ENCODE measurements around the gene KLRC2. TPM values are rescaled to one million over a fixed set of nuclear protein-coding genes. Genes with fewer than 3 reads are reported as not detected.
A peak's percentile ranks its signal among the peaks of the same experiment; 100 is the strongest.
"Not testable (repeated sequence)": the region's sequence is repeated elsewhere in the genome, so short reads cannot be mapped to it uniquely, and the experiment has no call there.

Gene KLRC2
- total RNA-seq, 1 donor from 2014 or later = 1.2 TPM

GRCh38 chr12:10430623-10431022 lies 5.2 kb downstream of the KLRC2 start:
- not testable (repeated sequence) for H3K27me3 Mint-ChIP-seq (ENCODE audit: low read depth, unreplicated experiment)

GRCh38 chr12:10425938-10426337 lies 9.9 kb downstream of the KLRC2 start:
- H3K36me3 Mint-ChIP-seq (ENCODE audit: low read depth, unreplicated experiment); H3K27ac Mint-ChIP-seq (ENCODE audit: unreplicated experiment); H3K4me1 ChIP-seq (ENCODE audit: insufficient read depth, low read length); H3K27ac ChIP-seq (ENCODE audit: low read depth, low read length); H3K9me3 Mint-ChIP-seq (ENCODE audit: unreplicated experiment); DNase-seq (ENCODE audit: low read depth); H3K4me3 ChIP-seq (ENCODE audit: insufficient read depth, low read depth, low read length); H3K4me3 Mint-ChIP-seq (ENCODE audit: unreplicated experiment); H3K27me3 Mint-ChIP-seq (ENCODE audit: low read depth, unreplicated experiment); H3K79me2 ChIP-seq (ENCODE audit: insufficient read depth, low read length); H3K27me3 ChIP-seq (ENCODE audit: insufficient read depth, low read length); H2AFZ ChIP-seq (ENCODE audit: low read depth, low read length); H4K20me1 ChIP-seq (ENCODE audit: insufficient read depth, low read length); H3K4me1 Mint-ChIP-seq (ENCODE audit: low read depth, unreplicated experiment); H3K4me2 ChIP-seq (ENCODE audit: low read length); H3K9me3 ChIP-seq (ENCODE audit: insufficient read depth, low read depth, low read length); H3K36me3 ChIP-seq (ENCODE audit: insufficient read depth, low read length); FAIRE-seq; H3K9ac ChIP-seq (ENCODE audit: low read length): not testable (repeated sequence)

More at GRCh38 chr12:10430623-10431022, 5.2 kb downstream of the KLRC2 start:
- H3K4me3 Mint-ChIP-seq (ENCODE audit: unreplicated experiment); DNase-seq (ENCODE audit: low read depth); FAIRE-seq; H3K4me2 ChIP-seq (ENCODE audit: low read length); H3K36me3 ChIP-seq (ENCODE audit: insufficient read depth, low read length); H2AFZ ChIP-seq (ENCODE audit: low read depth, low read length); H3K9me3 ChIP-seq (ENCODE audit: insufficient read depth, low read depth, low read length); H3K4me1 ChIP-seq (ENCODE audit: insufficient read depth, low read length); H3K4me3 ChIP-seq (ENCODE audit: insufficient read depth, low read depth, low read length); H3K27ac ChIP-seq (ENCODE audit: low read depth, low read length); H3K9ac ChIP-seq (ENCODE audit: low read length); H3K36me3 Mint-ChIP-seq (ENCODE audit: low read depth, unreplicated experiment); H3K27me3 ChIP-seq (ENCODE audit: insufficient read depth, low read length); H3K9me3 Mint-ChIP-seq (ENCODE audit: unreplicated experiment); H3K79me2 ChIP-seq (ENCODE audit: insufficient read depth, low read length); H4K20me1 ChIP-seq (ENCODE audit: insufficient read depth, low read length); H3K4me1 Mint-ChIP-seq (ENCODE audit: low read depth, unreplicated experiment): not testable (repeated sequence)
- H3K27ac Mint-ChIP-seq (ENCODE audit: unreplicated experiment) = peak overlapping the region; percentile 72

- H3K36me3 ChIP-seq (ENCODE audit: insufficient read depth, low read length); H4K20me1 ChIP-seq (ENCODE audit: insufficient read depth, low read length); H3K9ac ChIP-seq (ENCODE audit: low read length); H3K27ac ChIP-seq (ENCODE audit: low read depth, low read length); H3K27me3 ChIP-seq (ENCODE audit: insufficient read depth, low read length); H3K9me3 Mint-ChIP-seq (ENCODE audit: unreplicated experiment); FAIRE-seq; H3K4me3 ChIP-seq (ENCODE audit: insufficient read depth, low read depth, low read length); H3K4me2 ChIP-seq (ENCODE audit: low read length); H3K4me1 Mint-ChIP-seq (ENCODE audit: low read depth, unreplicated experiment); H3K27me3 Mint-ChIP-seq (ENCODE audit: low read depth, unreplicated experiment); DNase-seq (ENCODE audit: low read depth); H3K4me1 ChIP-seq (ENCODE audit: insufficient read depth, low read length); H2AFZ ChIP-seq (ENCODE audit: low read depth, low read length); H3K4me3 Mint-ChIP-seq (ENCODE audit: unreplicated experiment); H3K79me2 ChIP-seq (ENCODE audit: insufficient read depth, low read length); H3K9me3 ChIP-seq (ENCODE audit: insufficient read depth, low read depth, low read length); H3K27ac Mint-ChIP-seq (ENCODE audit: unreplicated experiment); H3K36me3 Mint-ChIP-seq (ENCODE audit: low read depth, unreplicated experiment): not testable (repeated sequence)
Measured at GRCh38 chr12:10424260-10424899, 11.4 kb downstream of the KLRC2 start.

- FAIRE-seq = peak; percentile 81
Measured at GRCh38 chr12:10422159-10422558, 13.7 kb downstream of the KLRC2 start.

GRCh38 chr12:10420334-10420733 lies 15.5 kb downstream of the KLRC2 start, which contains the start of gene KLRC3:
KLRC3 (minus strand) TSS chr12:10420595; CDS start chr12:10420550, 45 bp downstream.
- not testable (repeated sequence) for H3K9me3 Mint-ChIP-seq (ENCODE audit: unreplicated experiment); H3K27me3 Mint-ChIP-seq (ENCODE audit: low read depth, unreplicated experiment); H3K4me3 ChIP-seq (ENCODE audit: insufficient read depth, low read depth, low read length); FAIRE-seq; H3K4me2 ChIP-seq (ENCODE audit: low read length); H3K27ac ChIP-seq (ENCODE audit: low read depth, low read length); H3K27me3 ChIP-seq (ENCODE audit: insufficient read depth, low read length); H3K9me3 ChIP-seq (ENCODE audit: insufficient read depth, low read depth, low read length); H3K4me1 ChIP-seq (ENCODE audit: insufficient read depth, low read length); H3K36me3 Mint-ChIP-seq (ENCODE audit: low read depth, unreplicated experiment); DNase-seq (ENCODE audit: low read depth); H3K36me3 ChIP-seq (ENCODE audit: insufficient read depth, low read length); H3K79me2 ChIP-seq (ENCODE audit: insufficient read depth, low read length); H3K9ac ChIP-seq (ENCODE audit: low read length); H4K20me1 ChIP-seq (ENCODE audit: insufficient read depth, low read length); H3K4me1 Mint-ChIP-seq (ENCODE audit: low read depth, unreplicated experiment); H2AFZ ChIP-seq (ENCODE audit: low read depth, low read length)
- Mint-ChIP-seq H3K27ac (ENCODE audit: unreplicated experiment) (peak within 1 kb of the TSS; percentile 50), H3K4me3 (ENCODE audit: unreplicated experiment) (peak within 1 kb of the TSS; percentile 82)

More at GRCh38 chr12:10422159-10422558, 13.7 kb downstream of the KLRC2 start:
- not testable (repeated sequence) for H4K20me1 ChIP-seq (ENCODE audit: insufficient read depth, low read length); H3K4me1 ChIP-seq (ENCODE audit: insufficient read depth, low read length); H3K36me3 Mint-ChIP-seq (ENCODE audit: low read depth, unreplicated experiment); H3K9me3 ChIP-seq (ENCODE audit: insufficient read depth, low read depth, low read length); DNase-seq (ENCODE audit: low read depth); H3K79me2 ChIP-seq (ENCODE audit: insufficient read depth, low read length); H3K27me3 ChIP-seq (ENCODE audit: insufficient read depth, low read length); H3K4me2 ChIP-seq (ENCODE audit: low read length); H3K9ac ChIP-seq (ENCODE audit: low read length); H3K27ac Mint-ChIP-seq (ENCODE audit: unreplicated experiment); H3K9me3 Mint-ChIP-seq (ENCODE audit: unreplicated experiment); H3K4me3 ChIP-seq (ENCODE audit: insufficient read depth, low read depth, low read length); H3K4me3 Mint-ChIP-seq (ENCODE audit: unreplicated experiment); H3K27ac ChIP-seq (ENCODE audit: low read depth, low read length); H3K36me3 ChIP-seq (ENCODE audit: insufficient read depth, low read length); H3K27me3 Mint-ChIP-seq (ENCODE audit: low read depth, unreplicated experiment); H2AFZ ChIP-seq (ENCODE audit: low read depth, low read length); H3K4me1 Mint-ChIP-seq (ENCODE audit: low read depth, unreplicated experiment)

All from astrocyte (in vitro differentiated cells and primary cell).